Measurements from ENCODE around the gene E2F6.

The E2F6 gene

DNA sequence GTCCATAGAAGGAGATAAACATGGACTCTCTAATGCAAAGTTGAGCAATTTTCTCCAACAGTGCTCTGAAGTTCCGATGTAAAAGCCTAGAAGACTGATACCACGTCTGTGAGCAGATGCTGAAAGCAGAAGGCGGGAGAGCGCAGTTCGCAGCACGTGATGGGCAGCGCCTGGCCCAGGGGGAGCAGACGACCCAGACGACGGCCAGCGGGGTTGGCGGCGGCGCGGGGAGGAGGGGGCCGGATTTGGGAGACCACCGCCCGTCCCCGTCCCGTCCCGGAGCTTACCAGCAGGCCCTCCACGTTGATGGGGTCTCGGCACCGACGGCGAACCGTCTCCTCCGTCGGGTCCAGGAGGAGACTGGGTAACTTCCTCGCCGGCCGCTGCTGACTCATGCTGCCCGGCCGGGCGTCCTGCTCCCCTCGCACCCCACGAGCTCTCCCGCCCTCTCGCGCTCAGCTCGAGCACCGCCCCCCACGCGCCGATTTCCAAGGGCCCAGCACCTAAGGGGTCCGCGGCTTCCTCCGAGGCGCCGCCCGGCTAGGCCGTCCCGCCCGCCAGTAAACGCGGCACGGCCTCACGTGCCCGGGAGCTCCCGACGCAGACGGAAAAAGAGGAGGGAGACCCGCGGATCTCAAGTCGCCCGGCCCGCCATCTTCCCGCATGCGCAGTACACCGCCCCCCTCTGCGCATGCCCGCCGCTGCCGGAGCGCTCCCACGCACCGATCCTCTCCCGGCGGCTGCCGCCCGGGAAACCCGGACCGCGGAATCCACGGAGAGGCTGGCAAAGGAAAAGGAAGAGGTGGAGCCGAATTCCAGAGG is at the start of gene E2F6:
E2F6 (minus strand) TSS at position 677 of the 822 bp plus-strand sequence; CDS start at position 395, 282 bp downstream.
- DNase-seq = peak; percentile 81 to 83

- DNase-seq = no peak
Observed at GRCh38 chr2:11515490-11515981, 49.6 kb upstream of the E2F6 start.

DNA sequence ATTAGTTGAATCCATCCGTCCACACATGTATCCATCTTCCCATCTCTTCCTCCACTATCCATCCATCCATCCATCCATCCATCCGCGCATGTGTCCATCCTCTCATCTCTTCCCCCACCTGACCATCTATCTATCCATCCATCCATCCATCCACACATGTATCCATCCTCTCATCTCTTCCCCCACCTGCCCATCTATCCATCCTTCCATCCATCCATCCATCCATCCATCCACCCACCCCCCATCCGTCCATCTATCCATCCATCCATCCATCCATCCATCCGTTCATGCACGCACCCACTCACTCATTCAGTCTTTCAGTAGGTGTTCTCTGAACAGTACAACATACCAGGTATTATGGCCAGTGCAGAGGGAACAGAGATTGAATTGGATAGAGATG is 48.9 kb upstream of the E2F6 start:
- DNase-seq = no peak

GRCh38 chr2:11514081-11514730 is 48.2 kb upstream of the E2F6 start:
- DNase-seq = no peak

- DNase-seq = no peak
Observed at GRCh38 chr2:11513319-11513718, 47.4 kb upstream of the E2F6 start.

- DNase-seq = no peak
Observed at GRCh38 chr2:11512431-11512830, 46.5 kb upstream of the E2F6 start.

- DNase-seq = no peak
Observed at GRCh38 chr2:11509657-11510360, 43.8 kb upstream of the E2F6 start.

DNA sequence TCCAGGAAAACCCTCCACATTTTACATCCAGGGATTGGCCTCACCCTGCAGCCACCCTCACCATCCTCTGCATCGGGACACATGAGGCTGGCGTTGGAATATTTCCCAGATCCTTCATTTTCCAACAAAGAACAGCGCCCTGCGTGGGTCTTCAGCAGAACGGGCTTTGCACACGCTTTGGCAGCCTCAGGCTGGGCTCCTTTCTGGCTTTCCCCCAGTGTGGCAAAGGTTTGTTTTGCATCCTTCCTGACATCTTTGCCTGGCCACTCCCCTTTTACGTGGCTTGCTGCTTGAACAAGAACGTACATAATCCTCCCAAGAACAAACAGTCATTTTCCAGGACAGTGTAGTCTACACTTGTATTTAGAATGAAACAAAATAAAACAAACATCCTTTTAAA is 42.3 kb upstream of the E2F6 start:
- no peak for DNase-seq

DNA sequence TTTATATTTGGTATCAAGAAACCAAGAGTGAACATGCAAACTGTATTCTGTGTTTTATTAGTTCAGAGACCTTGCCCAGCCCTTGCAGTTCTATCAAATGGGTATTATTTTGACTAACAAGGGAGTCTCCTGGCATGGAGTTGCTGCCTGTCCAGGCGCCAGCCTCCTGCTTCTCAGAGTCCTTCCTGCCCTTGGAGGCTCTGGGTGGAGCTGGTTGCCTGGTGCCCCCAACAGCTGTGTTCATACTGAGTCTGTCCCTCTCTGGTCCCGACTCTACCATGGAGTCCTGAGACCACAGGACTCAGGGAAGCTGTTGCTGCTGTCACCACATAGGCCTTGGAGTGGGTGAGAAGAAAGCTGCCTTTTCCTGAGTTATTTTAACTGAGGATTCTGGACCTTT is 41.6 kb upstream of the E2F6 start:
- DNase-seq = no peak

GRCh38 chr2:11506611-11506969 is 40.6 kb upstream of the E2F6 start:
- DNase-seq = no peak

DNA sequence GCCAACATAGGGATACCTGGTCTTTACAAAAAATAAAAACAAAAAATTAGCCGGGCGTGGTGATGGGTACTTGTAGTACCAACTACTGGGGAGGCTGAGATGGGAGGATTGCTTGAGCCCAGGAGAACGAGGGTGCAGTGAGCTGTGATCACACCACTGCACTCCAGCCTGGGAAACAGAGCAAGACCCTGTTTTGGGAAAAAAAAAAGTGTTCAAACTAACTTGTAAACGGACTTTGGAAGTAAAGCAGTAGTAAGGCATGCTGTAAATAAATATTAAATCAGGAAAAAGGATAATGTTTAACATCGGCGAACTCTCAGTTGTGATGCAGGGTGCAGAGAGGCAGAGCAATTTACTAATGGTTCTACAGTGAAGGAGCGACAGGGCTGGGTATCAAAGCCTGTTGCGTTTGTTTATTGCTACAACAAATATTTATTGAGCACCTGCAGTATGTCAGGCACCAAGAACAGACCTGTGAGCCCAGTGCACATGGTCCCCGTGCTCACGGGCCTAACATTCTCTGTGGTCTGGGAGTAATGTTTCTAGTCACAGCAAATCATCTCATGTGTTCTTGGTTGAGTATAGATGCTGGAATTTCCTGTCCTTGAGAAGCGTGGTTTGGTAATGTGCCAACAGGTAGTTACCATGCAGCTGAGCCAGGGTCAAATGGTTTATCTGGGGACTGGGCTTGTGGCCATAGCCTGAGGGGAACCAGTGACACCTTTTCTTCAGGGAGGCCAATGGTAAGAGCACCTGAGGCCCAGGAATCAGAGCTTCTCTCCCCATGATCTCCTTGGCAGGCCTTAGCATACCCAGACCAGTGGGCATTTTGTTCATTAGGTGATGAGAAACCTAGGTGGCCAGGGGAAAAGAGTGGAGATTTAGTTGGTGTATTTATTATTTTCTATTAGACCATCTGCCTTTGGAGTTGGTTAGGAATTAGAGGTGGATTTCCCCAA is 40.0 kb upstream of the E2F6 start:
- no peak for DNase-seq

GRCh38 chr2:11503354-11503927 is 37.5 kb upstream of the E2F6 start:
- DNase-seq = no peak

- no peak for DNase-seq
Observed at GRCh38 chr2:11502740-11503292, 36.9 kb upstream of the E2F6 start.

- DNase-seq = no peak
Observed at GRCh38 chr2:11500702-11501303, 34.8 kb upstream of the E2F6 start.

DNA sequence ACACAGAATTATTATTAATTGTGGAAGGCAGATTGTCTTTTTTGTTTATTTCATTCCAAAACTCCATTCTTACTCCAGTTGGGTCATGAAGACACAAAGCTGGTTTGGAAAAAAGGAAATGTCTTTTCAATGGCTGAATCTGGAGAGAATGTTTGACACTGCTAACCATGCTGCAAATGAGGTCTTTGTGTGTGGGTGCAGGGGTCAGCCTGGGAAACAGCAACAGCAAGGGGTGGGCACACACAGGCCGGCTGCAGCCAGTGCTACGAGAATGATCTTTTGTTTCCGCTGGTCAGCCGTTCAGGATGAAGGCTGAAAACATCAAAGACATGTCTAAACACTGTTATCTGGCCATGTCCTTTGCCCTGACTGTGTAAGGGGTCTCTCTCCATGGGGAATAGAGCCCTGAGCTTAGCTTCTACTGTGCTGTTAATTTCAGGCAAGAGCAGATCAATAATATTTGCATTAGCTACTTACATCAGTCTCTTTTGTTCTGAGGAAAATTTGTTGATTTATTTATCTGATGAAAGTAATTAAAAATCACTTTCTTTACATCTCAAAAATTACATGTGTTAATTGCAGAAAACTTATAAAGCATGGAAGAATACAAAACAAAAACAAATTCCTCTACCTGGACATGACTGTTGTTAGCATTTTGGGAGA is 33.3 kb upstream of the E2F6 start:
- no peak for DNase-seq

DNA sequence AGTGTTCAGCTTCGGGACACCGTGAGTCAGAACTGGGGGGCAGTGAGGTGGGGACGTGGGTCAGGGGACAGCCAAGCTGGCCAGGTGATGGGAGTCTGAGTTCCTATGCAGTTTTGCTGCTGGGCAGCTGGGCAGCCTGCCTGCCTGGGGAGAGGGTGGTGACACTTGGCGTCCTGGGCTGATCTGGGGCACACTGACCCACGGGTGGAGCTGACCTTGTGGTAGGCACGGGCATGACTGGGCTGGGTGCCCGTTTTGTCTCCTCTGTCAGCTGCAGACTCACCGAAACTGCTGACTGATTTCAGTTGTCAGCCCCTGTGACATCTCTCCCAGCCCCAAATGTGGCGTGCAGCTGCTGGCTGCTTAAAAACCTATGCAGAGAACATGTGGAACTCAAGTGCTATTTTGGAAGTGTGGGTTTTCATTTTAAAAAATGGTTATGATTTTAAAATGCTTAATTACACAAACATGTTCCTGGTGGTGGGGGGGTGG is 32.6 kb upstream of the E2F6 start:
- DNase-seq = no peak

DNA sequence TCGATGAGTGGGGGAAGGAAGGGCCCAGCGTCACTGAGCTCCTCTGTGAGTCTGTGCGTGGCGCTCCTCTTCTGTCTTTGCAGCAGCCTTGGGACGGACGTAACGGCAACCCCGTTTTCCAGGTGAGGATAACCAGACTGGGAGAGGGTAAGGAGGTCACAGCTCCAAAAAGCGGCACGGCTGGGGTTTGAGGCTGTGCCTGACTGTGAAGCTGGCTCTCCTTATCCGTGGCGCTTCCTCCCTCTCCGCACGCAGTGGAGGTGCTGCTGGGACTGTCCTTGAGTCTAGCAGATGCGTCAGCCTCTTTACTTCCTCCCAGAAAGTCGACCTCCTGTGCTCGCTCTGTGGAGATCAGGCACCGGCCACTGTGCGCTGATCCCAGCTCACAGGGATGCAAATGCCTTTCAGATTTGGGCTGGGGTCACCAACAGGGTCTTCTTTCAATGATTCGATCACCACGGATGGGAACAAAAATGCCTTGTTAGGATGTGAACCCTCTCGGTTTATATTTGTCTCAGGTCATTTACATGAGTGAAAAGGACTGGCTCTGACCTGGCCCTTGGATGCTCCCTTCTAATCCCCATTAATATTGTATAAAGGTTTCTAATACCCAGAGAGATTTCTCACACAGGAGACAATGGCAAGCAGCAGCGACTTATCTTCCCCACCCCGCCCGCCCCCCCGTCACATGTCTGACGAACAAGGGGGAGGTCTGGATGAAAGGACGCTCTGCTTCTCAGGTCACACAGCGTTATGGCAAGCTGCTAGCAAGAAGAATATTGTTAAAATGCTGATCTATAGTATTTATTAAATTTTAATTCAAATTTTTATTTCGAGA is 30.1 kb upstream of the E2F6 start:
- peak; percentile 19 to 22 for DNase-seq

DNA sequence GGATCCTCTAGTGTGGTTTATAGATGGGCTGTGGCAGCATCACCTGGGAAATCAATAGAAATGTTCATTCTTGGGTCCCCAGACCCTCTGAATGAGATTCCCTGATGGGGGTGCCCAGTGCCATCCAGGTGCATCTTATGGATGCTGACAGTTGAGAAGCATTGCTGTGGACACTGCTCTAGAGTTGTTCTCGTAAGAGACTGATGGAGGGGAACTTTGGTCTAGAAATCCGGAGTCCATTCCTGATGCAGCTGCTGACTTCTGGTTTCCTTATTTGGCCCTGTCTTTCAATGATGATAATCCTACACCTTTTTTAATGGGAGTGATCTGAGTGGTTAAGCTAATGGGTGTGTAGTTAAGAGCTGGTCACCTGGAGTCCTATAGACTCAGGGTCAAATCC is 28.3 kb upstream of the E2F6 start:
- DNase-seq = no peak

GRCh38 chr2:11493282-11493681 is 27.3 kb upstream of the E2F6 start:
- no peak for DNase-seq

GRCh38 chr2:11492720-11493119 is 26.8 kb upstream of the E2F6 start:
- no peak for DNase-seq

Data from Kasumi-1 (cell line).